ENCODE results near the gene PDGFRB. TPM values are rescaled to one million over a fixed set of nuclear protein-coding genes. Genes with fewer than 3 reads are reported as not detected.

The PDGFRB gene
- total RNA-seq, 2 donors from 2014 or later: 24.1 to 34.2 TPM

DNA sequence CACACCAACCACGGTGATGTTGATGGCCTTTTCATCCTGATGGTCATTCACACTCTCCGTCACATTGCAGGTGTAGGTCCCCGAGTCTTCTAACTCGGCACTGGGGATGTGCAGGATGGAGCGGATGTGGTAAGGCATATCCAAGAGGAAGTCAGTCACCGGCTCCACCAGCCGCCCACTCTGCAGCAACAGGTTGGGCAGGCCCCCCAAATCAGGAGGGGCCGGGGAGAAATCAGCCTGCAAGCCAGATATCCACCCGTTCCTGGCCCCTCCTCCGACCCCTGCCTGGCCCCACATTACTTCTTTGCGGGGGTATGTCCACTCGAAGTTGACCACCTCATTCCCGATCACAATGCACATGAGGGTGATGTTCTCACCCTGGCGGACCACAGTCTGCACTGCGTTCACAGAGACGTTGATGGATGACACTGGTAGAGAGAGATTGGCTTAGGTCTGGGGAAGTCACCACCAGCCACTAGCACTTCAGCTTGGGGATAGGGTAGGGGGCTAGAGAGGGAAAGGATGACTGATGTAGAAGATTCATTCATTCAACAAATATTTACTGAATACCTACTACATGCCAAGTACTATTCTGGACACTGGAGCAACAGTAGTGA, 22.0 kb downstream of the PDGFRB start:
- TF ChIP-seq POLR2A (IDR thresholded peaks at IDR 0.05): no peak
- TF ChIP-seq, protein P1, sequence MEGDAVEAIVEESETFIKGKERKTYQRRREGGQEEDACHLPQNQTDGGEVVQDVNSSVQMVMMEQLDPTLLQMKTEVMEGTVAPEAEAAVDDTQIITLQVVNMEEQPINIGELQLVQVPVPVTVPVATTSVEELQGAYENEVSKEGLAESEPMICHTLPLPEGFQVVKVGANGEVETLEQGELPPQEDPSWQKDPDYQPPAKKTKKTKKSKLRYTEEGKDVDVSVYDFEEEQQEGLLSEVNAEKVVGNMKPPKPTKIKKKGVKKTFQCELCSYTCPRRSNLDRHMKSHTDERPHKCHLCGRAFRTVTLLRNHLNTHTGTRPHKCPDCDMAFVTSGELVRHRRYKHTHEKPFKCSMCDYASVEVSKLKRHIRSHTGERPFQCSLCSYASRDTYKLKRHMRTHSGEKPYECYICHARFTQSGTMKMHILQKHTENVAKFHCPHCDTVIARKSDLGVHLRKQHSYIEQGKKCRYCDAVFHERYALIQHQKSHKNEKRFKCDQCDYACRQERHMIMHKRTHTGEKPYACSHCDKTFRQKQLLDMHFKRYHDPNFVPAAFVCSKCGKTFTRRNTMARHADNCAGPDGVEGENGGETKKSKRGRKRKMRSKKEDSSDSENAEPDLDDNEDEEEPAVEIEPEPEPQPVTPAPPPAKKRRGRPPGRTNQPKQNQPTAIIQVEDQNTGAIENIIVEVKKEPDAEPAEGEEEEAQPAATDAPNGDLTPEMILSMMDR (IDR thresholded peaks at IDR 0.05): no peak
- no peak overlapping the region for H3K4me3 ChIP-seq
- DNase-seq (no peak), ATAC-seq (no peak)
- 68 to 70% methylated on average over 16 of the region's 16 CpGs for WGBS, 2 donors
- no peaks in the 10 kb centered on the region for H3K36me3 ChIP-seq (replicated peaks in 1 of 2; ENCODE audit: insufficient read depth in 1 of 2, low read depth in 2 of 2)
- H3K4me1 ChIP-seq: peaks cover 27% of the 10 kb centered on the region
- no peaks in the 10 kb centered on the region for H3K27me3 ChIP-seq
- no peaks in the 10 kb centered on the region for H3K9me3 ChIP-seq
- intact Hi-C loops (cut with DNase I): loop anchor here (5.0 kb wide), 1 partner anchor 84 kb away; no protein-coding TSS in a partner anchor
- H3K27ac ChIP-seq: no peak overlapping the region

GRCh38 chr5:150132740-150133139, 22.9 kb downstream of the PDGFRB start:
- no peaks in the 10 kb centered on the region for H3K9me3 ChIP-seq
- H3K27me3 ChIP-seq: no peaks in the 10 kb centered on the region
- no peaks in the 10 kb centered on the region for H3K36me3 ChIP-seq (replicated peaks in 1 of 2; ENCODE audit: insufficient read depth in 1 of 2, low read depth in 2 of 2)
- no peak overlapping the region for H3K27ac ChIP-seq
- H3K4me1 ChIP-seq: peaks cover 18% of the 10 kb centered on the region
- intact Hi-C loops (cut with DNase I): loop anchor here (5.0 kb wide), 1 partner anchor 85 kb away; no protein-coding TSS in a partner anchor
- TF ChIP-seq, protein P1 (IDR thresholded peaks at IDR 0.05): no peak
- TF ChIP-seq POLR2A (IDR thresholded peaks at IDR 0.05): no peak
- no peak for DNase-seq
- 89 to 92% methylated on average over 13 to 22 of the region's 22 CpGs for WGBS, 2 donors
- no peak for ATAC-seq
- H3K4me3 ChIP-seq: no peak overlapping the region

DNA sequence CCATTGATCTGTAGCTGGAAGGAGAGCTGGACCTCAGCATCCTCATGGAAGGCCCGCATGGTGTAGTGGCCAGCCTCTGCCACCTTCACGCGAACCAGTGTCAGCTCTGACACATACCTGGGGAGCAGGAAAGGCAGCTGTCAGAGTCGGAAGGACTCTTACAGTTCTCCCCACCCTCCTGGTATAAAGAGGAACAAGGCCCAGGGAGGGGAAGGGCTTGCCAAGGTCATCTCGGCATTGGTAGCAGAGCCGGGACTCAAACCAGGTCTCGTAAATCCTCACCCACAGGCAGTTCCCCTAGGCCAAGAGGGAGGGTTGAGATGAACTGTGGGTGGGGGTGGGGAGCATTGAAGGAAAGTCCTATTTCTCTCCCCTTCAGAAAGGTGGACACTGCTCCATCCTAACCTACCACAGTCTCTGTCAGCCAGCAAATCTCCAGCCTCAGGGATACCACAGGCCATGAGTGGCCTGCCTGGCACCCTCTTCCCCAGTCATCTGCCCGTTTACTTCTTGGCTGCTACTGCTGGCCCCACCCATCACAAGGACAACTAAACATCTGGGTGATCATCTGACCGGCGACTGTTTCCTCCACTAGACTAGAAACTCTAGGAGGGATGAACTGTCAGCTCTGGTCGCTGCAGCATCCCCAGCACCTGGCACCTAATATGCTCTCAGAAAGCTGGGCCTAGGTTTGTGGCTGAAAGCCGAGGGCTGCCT, 23.5 kb downstream of the PDGFRB start:
- no peaks in the 10 kb centered on the region for H3K36me3 ChIP-seq (replicated peaks in 1 of 2; ENCODE audit: insufficient read depth in 1 of 2, low read depth in 2 of 2)
- no peak for ATAC-seq
- WGBS, 2 donors: 60 to 67% methylated on average over 12 of the region's 12 CpGs

GRCh38 chr5:150131461-150131860, 24.2 kb downstream of the PDGFRB start:
- Histone ChIP-seq H3K27ac (no peak overlapping the region), H3K4me1 (peaks cover 8% of the 10 kb centered on the region), H3K36me3 (replicated peaks in 1 of 2; ENCODE audit: insufficient read depth in 1 of 2, low read depth in 2 of 2) (no peaks in the 10 kb centered on the region), H3K27me3 (no peaks in the 10 kb centered on the region), H3K4me3 (no peak overlapping the region), H3K9me3 (no peaks in the 10 kb centered on the region)
- DNase-seq (no peak), ATAC-seq (no peak)
- TF ChIP-seq POLR2A (IDR thresholded peaks at IDR 0.05): no peak
- TF ChIP-seq, protein P1 (IDR thresholded peaks at IDR 0.05): no peak
- intact Hi-C loops (cut with DNase I): loop anchor here (5.0 kb wide), 1 partner anchor 86 kb away; no protein-coding TSS in a partner anchor
- WGBS, 2 donors: 86% methylated on average over 4 of the region's 4 CpGs

More for the DNA sequence above, 23.5 kb downstream of the PDGFRB start:
- Histone ChIP-seq H3K27me3 (no peaks in the 10 kb centered on the region), H3K9me3 (no peaks in the 10 kb centered on the region), H3K4me3 (no peak overlapping the region), H3K27ac (no peak overlapping the region), H3K4me1 (peaks cover 12% of the 10 kb centered on the region)
- DNase-seq: no peak
- intact Hi-C loops (cut with DNase I): loop anchor here (5.0 kb wide), 1 partner anchor 85 kb away; no protein-coding TSS in a partner anchor
- TF ChIP-seq, protein P1 (IDR thresholded peaks at IDR 0.05): no peak
- TF ChIP-seq POLR2A (IDR thresholded peaks at IDR 0.05): no peak

Data from body of pancreas (tissue), 4 donors.